NT2/D1 (cell line): Measurements from ENCODE around the gene PLCB1.
"Not testable (repeated sequence)": the region's sequence is repeated elsewhere in the genome, so short reads cannot be mapped to it uniquely, and the experiment has no call there.

Experiments used
- DNase-seq: peaks from one replicate; pipeline ENCODE4 v3.0.0-alpha.2; 2011; ENCODE audit warnings: low read depth, low spot score
- H3K27me3 ChIP-seq: 2 replicates; pipeline ENCODE4 v1.6.0; 2011; ENCODE audit warnings: mild to moderate bottlenecking; ENCODE audit not compliant: insufficient read length, insufficient read depth
- H3K36me3 ChIP-seq: 2 replicates; pipeline ENCODE4 v1.6.1; 2011; ENCODE audit warnings: mild to moderate bottlenecking, low read length, mixed read lengths; ENCODE audit not compliant: insufficient read depth, insufficient read length
- H3K4me1 ChIP-seq: 2 replicates; pipeline ENCODE4 v1.5.1; 2011; ENCODE audit not compliant: insufficient read depth, insufficient read length
- H3K4me3 ChIP-seq: 2 replicates; pipeline ENCODE4 v1.5.1; 2011; ENCODE audit warnings: low read depth; ENCODE audit not compliant: insufficient read length
- H3K9ac ChIP-seq: 2 replicates; pipeline ENCODE4 v1.6.0; 2011; ENCODE audit warnings: low read depth; ENCODE audit not compliant: insufficient read length
- H3K9me3 ChIP-seq: 2 replicates; pipeline ENCODE4 v1.5.1; 2011; ENCODE audit warnings: mild to moderate bottlenecking, low read length; ENCODE audit not compliant: insufficient read depth
- SUZ12 ChIP-seq: IDR thresholded peaks from 2 replicates; pipeline ENCODE4 v1.6.1; 2011; ENCODE audit not compliant: insufficient read length, insufficient read depth; ENCODE audit errors: extremely low read depth
- YY1 ChIP-seq: IDR thresholded peaks from 2 replicates; pipeline ENCODE4 v1.6.1; 2011; ENCODE audit not compliant: insufficient read length, insufficient read depth
- ZNF274 ChIP-seq: IDR thresholded peaks from 2 replicates; pipeline ENCODE4 v1.6.1; 2011; ENCODE audit warnings: mild to moderate bottlenecking, low read depth, low read length

Gene PLCB1

DNA sequence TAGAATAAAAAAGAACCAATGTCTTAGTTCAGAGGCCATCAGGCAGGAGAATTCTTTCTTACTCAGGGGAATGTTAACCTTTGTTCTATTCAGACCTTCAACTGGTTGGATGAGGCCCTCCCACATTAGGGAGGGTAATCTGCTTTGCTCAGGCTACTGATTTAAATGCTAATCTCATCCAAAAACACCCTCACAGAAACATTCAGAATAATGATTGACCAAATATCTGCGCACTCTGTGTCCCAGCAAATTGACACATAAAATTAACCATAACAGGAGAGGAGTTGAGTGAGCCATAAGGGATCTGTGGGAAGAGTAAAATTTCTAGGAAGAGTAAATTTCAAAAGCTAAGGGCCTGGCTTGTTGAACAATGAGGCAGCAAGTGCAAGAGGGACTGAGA, 702.8 kb downstream of the PLCB1 start:
- H3K36me3 ChIP-seq = no peaks in the 10 kb centered on the region
- no peaks in the 10 kb centered on the region for H3K4me1 ChIP-seq
- no peaks in the 10 kb centered on the region for H3K9me3 ChIP-seq
- no peak overlapping the region for H3K4me3 ChIP-seq
- DNase-seq = no peak
- TF ChIP-seq SUZ12 = no peak
- TF ChIP-seq ZNF274 = no peak
- no peak for TF ChIP-seq YY1
- H3K9ac ChIP-seq = no peak overlapping the region
- H3K27me3 ChIP-seq = no peaks in the 10 kb centered on the region

DNA sequence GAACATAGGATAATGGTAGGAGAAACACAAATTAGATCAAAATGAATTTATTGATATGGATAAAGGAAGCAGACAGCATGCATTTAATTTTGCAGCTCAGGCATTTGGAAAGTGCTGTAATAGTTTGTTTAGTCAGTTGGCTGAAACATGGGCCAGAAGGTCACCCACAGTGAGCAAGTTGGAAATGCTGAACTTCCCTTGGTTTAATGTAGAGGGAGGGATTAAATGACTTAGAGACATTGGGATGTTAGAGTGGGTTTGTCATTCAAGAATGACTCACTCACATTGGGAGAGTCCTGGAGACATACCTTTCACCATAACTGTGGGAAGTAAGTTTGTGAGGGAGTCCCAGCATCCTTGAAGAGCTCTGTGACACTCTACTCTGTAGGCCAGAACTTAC, 705.3 kb downstream of the PLCB1 start:
- no peak overlapping the region for H3K4me3 ChIP-seq
- no peak for DNase-seq
- TF ChIP-seq ZNF274 (no peak), SUZ12 (no peak), YY1 (no peak)

DNA sequence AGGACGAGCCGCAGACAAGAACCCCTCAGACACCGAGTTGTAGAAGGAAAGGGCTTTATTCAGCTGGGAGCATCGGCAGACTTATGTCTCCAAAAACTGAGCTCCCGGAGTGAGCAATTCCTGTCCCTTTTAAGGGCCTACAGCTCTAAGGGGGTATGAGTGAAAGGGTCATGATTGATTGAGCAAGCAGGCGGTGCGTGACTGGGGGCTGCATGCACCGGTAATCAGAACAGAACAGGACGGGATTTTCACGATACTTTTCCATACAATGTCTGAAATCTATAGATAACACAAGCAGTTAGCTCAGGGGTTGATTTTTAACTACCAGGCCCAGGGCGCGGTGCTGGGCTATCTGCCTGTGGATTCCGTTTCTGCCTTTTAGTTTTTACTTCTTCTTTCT, 710.5 kb downstream of the PLCB1 start:
- Histone ChIP-seq H3K4me1 (no peaks in the 10 kb centered on the region), H3K9ac (no peak overlapping the region), H3K4me3 (no peak overlapping the region), H3K27me3 (no peaks in the 10 kb centered on the region), H3K36me3 (no peaks in the 10 kb centered on the region), H3K9me3 (no peaks in the 10 kb centered on the region)
- no peak for DNase-seq
- no peak for TF ChIP-seq SUZ12
- no peak for TF ChIP-seq ZNF274
- TF ChIP-seq YY1 = no peak

More for the DNA sequence above, 705.3 kb downstream of the PLCB1 start:
- Histone ChIP-seq H3K9ac (no peak overlapping the region), H3K27me3 (no peaks in the 10 kb centered on the region), H3K36me3 (no peaks in the 10 kb centered on the region), H3K9me3 (no peaks in the 10 kb centered on the region), H3K4me1 (no peaks in the 10 kb centered on the region)

DNA sequence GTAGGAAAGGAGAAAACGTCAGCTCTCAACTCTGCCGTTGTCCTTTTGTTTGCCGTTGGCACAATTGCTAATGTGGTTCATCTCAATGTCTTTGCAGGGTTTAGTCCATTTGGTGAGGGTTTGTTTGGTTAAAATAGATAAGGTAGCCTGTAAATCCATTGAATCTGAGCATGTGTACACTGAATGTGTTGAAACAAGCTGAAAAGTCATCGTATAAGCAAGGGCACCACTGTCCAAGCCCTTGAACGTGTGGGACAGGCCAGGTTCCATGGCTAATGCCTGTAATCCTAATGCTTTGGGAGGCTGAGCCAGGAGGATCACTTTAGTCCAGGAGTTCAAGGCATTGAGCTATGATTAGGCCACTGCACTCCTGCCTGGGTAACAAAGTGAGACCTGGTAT, 712.1 kb downstream of the PLCB1 start:
- H3K27me3 ChIP-seq = no peaks in the 10 kb centered on the region
- TF ChIP-seq ZNF274 (no peak), YY1 (no peak), SUZ12 (no peak)
- H3K9ac ChIP-seq = no peak overlapping the region
- H3K4me1 ChIP-seq = no peaks in the 10 kb centered on the region
- H3K9me3 ChIP-seq = no peaks in the 10 kb centered on the region
- H3K4me3 ChIP-seq = no peak overlapping the region
- DNase-seq = no peak
- H3K36me3 ChIP-seq = no peaks in the 10 kb centered on the region

DNA sequence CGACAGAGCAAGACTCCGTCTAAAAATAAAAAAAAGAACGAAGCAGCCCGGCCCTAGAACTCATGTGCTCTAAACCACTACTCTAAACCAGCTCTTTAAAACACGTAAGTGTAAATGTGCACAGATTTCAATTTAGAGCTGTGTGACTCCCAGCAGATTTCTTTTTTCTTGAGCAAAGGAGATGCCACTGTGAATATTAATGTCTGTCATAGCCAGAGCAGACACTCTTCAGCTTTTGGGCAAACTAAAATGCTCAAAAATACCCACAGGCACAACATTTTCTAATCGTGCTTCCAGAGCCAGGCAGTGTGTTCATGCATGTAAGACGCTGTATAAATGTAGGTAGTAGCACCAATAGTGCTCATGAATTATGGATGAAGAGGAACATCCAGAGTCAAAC, 717.9 kb downstream of the PLCB1 start:
- Histone ChIP-seq H3K9ac (no peak overlapping the region), H3K4me1 (no peaks in the 10 kb centered on the region), H3K27me3 (no peaks in the 10 kb centered on the region), H3K4me3 (no peak overlapping the region), H3K9me3 (no peaks in the 10 kb centered on the region), H3K36me3 (no peaks in the 10 kb centered on the region)
- TF ChIP-seq ZNF274 (no peak), SUZ12 (no peak), YY1 (no peak)
- no peak for DNase-seq

DNA sequence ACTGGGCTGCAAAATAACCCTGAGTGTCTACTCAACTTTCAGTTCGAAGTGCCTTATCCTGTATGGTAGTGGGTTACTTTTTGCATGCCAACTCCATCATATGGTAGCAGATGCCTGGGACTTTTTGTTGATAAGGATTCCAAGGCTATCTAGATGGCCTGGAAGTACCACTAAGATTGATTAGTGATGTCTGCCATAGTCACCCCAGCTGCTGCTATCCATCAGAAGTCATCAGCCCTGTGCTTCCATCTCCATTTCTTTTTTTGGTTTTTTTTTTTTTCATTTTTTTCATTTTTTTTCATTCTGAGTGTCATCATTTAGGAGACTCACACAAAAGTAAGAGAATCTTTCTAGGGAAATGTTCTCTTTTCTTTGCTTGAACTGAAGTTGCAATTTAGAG, 719.4 kb downstream of the PLCB1 start:
- DNase-seq = no peak
- H3K4me3 ChIP-seq = no peak overlapping the region
- H3K9me3 ChIP-seq = no peaks in the 10 kb centered on the region
- no peaks in the 10 kb centered on the region for H3K27me3 ChIP-seq
- H3K4me1 ChIP-seq = no peaks in the 10 kb centered on the region
- TF ChIP-seq ZNF274 (no peak), YY1 (no peak), SUZ12 (no peak)
- H3K9ac ChIP-seq = no peak overlapping the region
- H3K36me3 ChIP-seq = no peaks in the 10 kb centered on the region

DNA sequence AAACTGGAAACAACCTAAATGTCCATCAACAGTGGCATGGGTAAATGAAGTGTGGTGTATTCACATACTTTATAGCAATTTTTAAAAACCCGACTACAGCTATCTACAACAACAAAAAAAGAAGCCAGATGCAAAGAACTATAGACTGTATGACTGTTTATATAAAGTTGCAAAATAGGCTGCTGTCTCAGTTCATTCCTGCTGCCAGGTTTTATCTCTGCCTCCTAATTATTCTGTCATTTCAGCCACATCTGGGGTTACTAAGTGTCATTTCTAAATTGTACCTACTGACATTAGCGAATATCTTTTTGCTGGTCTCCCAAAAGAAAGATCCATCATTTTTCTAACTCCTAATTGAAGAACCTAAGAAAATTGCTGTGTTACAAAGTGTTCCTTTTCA, 719.9 kb downstream of the PLCB1 start:
- DNase-seq, H3K9ac ChIP-seq, H3K27me3 ChIP-seq, H3K4me3 ChIP-seq, H3K4me1 ChIP-seq, H3K36me3 ChIP-seq, H3K9me3 ChIP-seq: not testable (repeated sequence)

DNA sequence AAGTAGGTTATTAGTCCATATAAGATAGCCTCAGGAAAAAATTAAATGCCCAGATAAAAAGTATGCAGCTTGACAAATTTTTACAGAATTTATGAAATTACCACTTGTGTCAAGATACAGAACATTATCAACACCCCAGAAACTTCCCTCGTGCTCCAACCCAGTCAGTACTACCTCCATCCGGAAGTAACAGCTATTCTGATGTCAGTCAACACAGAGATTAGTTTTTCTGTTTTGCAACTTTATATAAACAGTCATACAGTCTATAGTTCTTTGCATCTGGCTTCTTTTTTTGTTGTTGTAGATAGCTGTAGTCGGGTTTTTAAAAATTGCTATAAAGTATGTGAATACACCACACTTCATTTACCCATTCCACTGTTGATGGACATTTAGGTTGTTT, 721.1 kb downstream of the PLCB1 start:
- not testable (repeated sequence) for H3K36me3 ChIP-seq, H3K4me1 ChIP-seq, H3K4me3 ChIP-seq, H3K9ac ChIP-seq, DNase-seq, H3K27me3 ChIP-seq, H3K9me3 ChIP-seq
